Measurements from ENCODE around the gene GNAT2.

Gene GNAT2

DNA sequence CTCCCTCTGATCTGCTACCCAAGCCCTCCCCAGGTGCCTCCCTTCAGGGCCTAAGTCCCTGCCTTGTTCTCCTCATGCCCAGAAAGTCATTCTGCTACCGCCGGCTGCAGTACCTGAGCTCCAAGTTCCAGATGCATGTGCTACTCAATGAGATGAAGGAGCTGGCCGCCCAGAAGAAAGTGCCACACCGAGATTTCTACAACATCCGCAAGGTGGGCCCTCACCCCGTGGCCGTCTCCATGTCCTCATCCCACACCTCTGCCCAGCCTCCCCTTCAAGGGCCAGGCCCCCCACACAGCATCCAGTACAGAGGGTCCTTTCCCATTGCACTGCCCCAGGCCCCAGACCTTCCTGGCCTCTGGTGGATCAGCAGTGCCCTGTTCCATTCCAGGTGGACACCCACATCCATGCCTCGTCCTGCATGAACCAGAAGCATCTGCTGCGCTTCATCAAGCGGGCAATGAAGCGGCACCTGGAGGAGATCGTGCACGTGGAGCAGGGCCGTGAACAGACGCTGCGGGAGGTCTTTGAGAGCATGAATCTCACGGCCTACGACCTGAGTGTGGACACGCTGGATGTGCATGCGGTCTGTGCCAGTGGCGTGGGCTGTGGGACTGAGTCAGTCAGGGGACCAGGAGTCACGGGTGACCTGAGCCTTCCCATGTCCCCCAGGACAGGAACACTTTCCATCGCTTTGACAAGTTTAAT lies 8.4 kb upstream of the GNAT2 start:
- TF ChIP-seq, protein P1, sequence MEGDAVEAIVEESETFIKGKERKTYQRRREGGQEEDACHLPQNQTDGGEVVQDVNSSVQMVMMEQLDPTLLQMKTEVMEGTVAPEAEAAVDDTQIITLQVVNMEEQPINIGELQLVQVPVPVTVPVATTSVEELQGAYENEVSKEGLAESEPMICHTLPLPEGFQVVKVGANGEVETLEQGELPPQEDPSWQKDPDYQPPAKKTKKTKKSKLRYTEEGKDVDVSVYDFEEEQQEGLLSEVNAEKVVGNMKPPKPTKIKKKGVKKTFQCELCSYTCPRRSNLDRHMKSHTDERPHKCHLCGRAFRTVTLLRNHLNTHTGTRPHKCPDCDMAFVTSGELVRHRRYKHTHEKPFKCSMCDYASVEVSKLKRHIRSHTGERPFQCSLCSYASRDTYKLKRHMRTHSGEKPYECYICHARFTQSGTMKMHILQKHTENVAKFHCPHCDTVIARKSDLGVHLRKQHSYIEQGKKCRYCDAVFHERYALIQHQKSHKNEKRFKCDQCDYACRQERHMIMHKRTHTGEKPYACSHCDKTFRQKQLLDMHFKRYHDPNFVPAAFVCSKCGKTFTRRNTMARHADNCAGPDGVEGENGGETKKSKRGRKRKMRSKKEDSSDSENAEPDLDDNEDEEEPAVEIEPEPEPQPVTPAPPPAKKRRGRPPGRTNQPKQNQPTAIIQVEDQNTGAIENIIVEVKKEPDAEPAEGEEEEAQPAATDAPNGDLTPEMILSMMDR (IDR thresholded peaks at IDR 0.05; ENCODE audit: low read length, missing control alignments), result no peak
- DNase-seq (ENCODE audit: low read depth), result no peak
- no peak overlapping the region for H3K4me3 ChIP-seq (replicated peaks; ENCODE audit: low read depth, low read length)

GRCh38 chr1:109626682-109627408 lies 7.4 kb upstream of the GNAT2 start:
- TF ChIP-seq, protein P1 (IDR thresholded peaks at IDR 0.05; ENCODE audit: low read length, missing control alignments), result no peak
- no peak for DNase-seq (ENCODE audit: low read depth)
- H3K4me3 ChIP-seq (replicated peaks; ENCODE audit: low read depth, low read length), result no peak overlapping the region

DNA sequence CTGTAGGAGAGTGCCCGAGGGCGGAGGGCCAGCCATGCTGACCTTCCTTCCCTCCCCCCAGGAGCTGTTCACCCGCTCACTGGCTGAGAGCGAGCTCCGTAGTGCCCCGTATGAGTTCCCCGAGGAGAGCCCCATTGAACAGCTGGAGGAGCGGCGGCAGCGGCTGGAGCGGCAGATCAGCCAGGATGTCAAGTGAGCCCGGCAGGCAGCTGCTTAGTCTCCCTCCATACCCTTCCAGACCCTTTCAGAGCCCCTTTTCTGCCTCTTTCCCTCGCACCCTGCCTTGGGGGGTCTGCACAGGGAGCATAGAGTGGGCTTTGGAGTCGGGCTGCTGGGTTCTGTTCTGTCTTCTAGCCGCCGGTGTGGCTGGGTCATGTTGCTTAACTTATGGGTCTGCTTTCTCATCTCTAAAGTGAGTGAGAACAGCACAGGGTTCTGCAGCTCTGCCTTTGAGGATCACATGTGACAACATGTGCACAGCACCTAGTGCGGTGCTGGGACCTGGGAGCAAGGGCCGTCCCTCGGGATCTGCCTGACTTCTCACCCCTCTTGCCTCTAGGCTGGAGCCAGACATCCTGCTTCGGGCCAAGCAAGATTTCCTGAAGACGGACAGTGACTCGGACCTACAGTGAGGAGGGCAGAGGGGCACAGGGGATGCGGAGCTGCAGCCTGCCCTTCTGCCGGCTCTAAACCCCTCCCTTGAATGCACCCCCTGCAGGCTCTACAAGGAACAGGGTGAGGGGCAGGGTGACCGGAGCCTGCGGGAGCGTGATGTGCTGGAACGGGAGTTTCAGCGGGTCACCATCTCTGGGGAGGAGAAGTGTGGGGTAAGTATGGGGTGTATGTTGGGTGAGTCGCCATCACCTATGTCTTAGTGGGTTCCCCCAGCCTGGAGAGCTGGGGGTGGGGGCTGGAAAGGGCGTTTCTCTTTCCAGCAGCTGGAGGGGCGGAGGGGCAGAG lies 6.5 kb upstream of the GNAT2 start:
- no peak overlapping the region for H3K4me3 ChIP-seq (replicated peaks; ENCODE audit: low read depth, low read length)
- TF ChIP-seq, protein P1 (IDR thresholded peaks at IDR 0.05; ENCODE audit: low read length, missing control alignments), result no peak
- no peak for DNase-seq (ENCODE audit: low read depth)

GRCh38 chr1:109625176-109625575 lies 5.8 kb upstream of the GNAT2 start:
- DNase-seq (ENCODE audit: low read depth), result no peak
- H3K4me3 ChIP-seq (replicated peaks; ENCODE audit: low read depth, low read length), result no peak overlapping the region
- TF ChIP-seq, protein P1 (IDR thresholded peaks at IDR 0.05; ENCODE audit: low read length, missing control alignments), result no peak

GRCh38 chr1:109624201-109625010 lies 5.0 kb upstream of the GNAT2 start:
- TF ChIP-seq, protein P1 (IDR thresholded peaks at IDR 0.05; ENCODE audit: low read length, missing control alignments), result no peak
- peak overlapping the region; percentile 21 for H3K4me3 ChIP-seq (replicated peaks; ENCODE audit: low read depth, low read length)
- DNase-seq (ENCODE audit: low read depth), result no peak

- TF ChIP-seq, protein P1 (IDR thresholded peaks at IDR 0.05; ENCODE audit: low read length, missing control alignments), result no peak
- no peak for DNase-seq (ENCODE audit: low read depth)
- peak overlapping the region; percentile 21 for H3K4me3 ChIP-seq (replicated peaks; ENCODE audit: low read depth, low read length)
These were observed 4.3 kb upstream of the GNAT2 start for GRCh38 chr1:109623601-109624161.

Measured in fibroblast of pulmonary artery (primary cell).